ENCODE measurements around the gene IRGQ.

DNA sequence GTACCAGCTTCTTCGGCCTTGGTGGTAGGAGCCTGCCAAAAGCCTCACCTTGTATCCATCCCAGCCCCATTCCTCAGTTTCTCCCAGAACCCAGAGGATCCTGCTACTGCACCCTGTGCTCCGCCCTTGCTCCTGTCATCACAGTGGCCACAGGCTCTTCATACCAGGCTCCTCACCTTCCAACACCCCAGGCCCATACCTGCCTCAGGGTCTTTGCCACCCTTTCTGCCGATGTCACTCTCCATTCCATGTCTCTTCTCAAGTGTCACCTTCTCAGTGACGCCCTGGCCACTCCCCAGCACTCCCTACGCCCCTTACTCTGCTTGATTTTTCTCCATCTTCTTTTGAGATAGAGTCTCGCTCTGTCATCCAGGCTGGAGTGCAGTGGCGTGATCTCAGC, 13.9 kb upstream of the IRGQ start:
- no peak for TF ChIP-seq EZH2 (IDR thresholded peaks at IDR 0.05; ENCODE audit: borderline replicate concordance, low read depth, low read length, poor library complexity, severe bottlenecking)
- TF ChIP-seq, protein P1, sequence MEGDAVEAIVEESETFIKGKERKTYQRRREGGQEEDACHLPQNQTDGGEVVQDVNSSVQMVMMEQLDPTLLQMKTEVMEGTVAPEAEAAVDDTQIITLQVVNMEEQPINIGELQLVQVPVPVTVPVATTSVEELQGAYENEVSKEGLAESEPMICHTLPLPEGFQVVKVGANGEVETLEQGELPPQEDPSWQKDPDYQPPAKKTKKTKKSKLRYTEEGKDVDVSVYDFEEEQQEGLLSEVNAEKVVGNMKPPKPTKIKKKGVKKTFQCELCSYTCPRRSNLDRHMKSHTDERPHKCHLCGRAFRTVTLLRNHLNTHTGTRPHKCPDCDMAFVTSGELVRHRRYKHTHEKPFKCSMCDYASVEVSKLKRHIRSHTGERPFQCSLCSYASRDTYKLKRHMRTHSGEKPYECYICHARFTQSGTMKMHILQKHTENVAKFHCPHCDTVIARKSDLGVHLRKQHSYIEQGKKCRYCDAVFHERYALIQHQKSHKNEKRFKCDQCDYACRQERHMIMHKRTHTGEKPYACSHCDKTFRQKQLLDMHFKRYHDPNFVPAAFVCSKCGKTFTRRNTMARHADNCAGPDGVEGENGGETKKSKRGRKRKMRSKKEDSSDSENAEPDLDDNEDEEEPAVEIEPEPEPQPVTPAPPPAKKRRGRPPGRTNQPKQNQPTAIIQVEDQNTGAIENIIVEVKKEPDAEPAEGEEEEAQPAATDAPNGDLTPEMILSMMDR (conservative IDR thresholded peaks at IDR 0.05; ENCODE audit: low read depth, low read length) = no peak
